Muscle of back (tissue), 11 donors: ENCODE results near the gene RANBP2. TPM values are rescaled to one million over a fixed set of nuclear protein-coding genes. Genes with fewer than 3 reads are reported as not detected.
"Not testable (repeated sequence)": the region's sequence is repeated elsewhere in the genome, so short reads cannot be mapped to it uniquely, and the experiment has no call there.

Experiments
- DNase-seq, 3 donors: peaks; one replicate each; pipeline versions ENCODE4 v3.0.0 to v3.0.0-alpha.2; 2013
- polyA plus RNA-seq, 10 donors: library from polyadenylated mRNA; unstranded; fragments of 120-200 nt; gene quantifications; one replicate each; pipeline ENCODE4 v1.2.1, GENCODE V29; 2013; ENCODE audit not compliant: insufficient read length in 10 of 10

RANBP2 gene
- polyA plus RNA-seq, 10 donors, result 27.1 to 45.4 (median 35.2) TPM

DNA sequence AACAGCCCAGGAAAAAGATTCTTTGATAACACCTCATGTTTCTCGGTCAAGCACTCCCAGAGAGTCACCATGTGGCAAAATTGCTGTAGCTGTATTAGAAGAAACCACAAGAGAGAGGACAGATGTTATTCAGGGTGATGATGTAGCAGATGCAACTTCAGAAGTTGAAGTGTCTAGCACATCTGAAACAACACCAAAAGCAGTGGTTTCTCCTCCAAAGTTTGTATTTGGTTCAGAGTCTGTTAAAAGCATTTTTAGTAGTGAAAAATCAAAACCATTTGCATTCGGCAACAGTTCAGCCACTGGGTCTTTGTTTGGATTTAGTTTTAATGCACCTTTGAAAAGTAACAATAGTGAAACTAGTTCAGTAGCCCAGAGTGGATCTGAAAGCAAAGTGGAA lies 48.6 kb downstream of the RANBP2 start:
- not testable (repeated sequence) for DNase-seq

DNA sequence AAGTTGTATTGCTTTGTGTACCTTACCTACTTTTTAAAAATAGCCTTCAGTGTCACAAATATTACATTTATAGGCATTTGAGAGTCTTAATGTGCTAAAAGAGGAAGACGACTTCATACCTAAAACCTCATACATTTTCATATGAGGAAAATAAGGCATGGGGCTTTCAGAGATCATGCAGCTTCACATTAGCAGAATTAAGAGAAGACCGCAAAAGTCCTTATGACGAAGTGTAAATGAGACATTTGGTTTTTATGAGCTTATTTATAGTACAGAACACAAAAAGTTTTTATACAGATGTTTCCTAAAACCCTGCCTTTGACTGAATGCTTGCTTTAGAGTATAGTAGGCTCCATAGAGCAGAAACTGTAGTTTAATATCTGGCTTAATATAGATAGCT lies 57.2 kb downstream of the RANBP2 start:
- no peak for DNase-seq

DNA sequence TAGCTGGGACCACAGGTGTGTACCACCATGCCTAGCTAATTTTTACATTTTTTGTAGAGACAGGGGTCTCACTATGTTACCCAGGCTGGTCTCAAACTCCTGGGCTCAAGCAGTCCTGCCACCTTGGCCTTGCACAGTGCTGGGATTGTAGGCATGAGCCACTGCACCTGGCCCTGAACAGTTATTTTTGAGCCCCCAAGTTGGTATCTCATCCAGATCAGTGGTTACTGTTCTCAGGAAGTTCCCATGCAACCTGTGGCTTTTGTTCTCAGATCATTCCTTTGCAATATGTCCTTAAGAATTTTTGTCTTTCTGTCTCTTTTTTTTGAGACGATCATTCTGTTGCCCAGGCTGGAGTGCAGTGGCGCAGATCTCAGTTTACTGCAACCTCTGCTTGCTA lies 59.6 kb downstream of the RANBP2 start:
- DNase-seq, result no peak

DNA sequence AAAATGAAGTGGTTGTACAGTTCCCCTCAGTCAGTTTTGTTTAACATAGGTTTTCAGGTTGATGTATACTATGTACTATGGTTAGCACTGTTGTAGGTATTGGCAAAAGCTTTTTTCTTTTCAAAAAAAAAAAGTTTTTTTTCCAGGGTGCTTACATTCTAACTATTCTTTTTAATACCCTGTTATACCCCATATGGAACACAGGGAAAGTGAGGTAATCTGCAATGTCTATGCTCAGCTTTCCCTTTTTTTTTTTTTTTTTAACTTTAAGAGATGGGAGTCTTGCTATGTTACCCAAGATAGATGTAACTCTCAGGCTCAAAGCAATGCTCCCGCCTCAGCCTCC lies 66.7 kb downstream of the RANBP2 start:
- no peak for DNase-seq

DNA sequence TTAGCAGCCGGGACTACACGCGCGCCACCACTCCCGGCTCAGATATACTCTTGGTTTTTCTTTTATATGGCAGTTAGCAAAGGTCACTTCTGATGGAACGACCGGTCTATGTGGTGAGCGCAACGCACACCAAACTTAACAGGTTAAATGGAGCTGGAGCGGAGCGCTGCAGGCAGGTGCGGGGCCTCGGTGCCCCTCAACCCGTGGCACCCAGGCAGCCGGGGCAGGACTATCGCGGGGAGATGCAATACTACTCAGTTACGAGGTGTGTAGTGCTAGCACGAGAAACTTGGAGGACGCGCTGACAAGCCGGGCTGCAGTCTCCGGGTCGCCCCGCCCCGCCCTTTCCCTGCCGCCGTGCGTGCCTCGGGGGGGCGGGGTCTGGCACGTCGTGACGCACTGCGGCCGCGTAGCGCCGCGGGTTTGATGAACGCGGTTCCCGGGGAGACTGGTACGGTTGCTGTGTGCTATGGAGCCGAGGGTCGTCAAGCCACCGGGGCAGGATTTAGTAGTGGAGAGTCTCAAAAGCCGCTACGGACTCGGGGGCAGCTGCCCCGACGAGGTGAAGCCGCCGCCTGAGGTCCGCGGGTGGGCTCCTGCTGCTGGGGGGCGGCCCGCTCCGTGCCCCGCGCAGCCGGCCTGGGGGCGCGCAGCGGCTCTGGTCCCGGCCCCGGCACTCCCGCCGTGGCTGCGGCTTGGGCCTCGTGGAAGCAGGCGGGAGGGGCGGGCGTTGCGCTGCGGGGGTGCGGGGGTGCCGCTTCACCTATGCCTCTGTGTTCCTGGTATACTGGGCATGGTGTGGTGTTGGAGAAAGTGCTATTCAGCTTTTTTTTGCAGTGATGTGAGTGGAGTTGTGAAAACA lies 67.3 kb downstream of the RANBP2 start, which contains the start of gene CCDC138:
Gene CCDC138, plus strand, starts transcription at position 418 of the 862 bp plus-strand sequence. Its CDS starts 52 bp downstream, at position 470.
- peak; percentile 83 to 95 (median 88) for DNase-seq

DNA sequence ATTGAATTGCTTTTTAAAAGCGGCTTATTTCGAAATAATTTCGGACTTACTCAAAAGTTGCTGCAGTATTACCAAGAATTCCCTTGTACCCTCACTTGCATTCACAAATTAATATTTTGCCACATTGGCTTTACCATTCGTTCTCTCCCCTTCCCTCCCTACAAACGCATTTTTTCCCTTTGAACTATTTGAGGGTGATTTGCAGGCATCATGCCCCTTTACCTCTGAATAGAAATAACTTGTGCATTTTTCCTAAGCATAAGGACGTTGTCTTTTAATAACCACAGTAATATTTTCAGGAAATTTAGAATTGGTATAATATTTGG lies 67.9 kb downstream of the RANBP2 start:
- no peak for DNase-seq

DNA sequence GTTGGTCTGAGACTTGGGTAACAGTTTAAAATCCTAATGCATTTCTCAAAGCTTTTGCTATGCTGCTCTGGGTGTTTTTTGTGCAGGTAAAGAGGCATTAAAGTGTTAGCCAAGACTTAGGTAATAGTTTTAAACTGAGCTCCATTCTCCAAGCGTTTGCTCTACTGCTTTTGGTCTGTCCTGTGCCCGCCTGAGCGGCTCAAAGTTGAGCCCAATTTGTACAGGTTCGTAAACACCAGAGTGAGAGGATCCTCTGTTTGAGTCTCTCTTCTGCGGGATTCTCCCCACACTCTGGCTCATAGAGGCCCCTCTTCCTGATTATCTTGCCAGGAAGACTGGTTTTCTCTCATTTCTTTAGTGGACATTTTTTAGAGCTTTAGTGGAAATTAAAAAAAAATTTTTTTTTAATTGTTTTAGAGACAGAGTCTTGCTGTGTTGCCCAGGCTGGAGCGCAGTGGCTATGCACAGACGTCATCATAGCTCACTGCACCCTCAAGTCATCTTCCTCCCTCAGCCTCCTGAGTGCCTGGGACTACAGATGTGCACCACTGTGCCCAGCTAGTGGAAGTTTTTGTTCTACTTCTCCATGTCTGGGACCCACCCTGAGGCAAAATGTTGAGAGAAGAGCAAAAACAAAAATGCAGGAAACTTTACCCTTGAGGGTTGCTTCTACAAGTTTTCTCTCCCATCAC lies 83.9 kb downstream of the RANBP2 start:
- no peak for DNase-seq

DNA sequence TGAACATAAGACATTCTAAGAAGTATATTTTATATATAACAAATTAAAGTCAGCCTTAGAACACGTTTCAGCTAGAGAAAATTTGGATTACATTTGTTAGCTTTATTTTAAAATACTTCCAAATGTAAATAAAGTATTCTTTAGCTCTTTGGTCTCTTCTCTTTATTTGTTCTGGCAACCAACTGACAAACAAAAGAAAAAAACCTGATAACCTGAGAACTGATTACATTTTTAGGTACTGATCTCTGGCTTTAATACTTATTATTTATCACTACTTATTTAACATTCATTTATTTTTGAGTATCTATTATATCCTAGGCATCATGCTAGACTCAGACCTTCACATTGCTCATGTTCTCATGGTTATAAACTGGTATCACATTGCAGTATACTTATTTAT lies 85.8 kb downstream of the RANBP2 start:
- DNase-seq, result no peak

DNA sequence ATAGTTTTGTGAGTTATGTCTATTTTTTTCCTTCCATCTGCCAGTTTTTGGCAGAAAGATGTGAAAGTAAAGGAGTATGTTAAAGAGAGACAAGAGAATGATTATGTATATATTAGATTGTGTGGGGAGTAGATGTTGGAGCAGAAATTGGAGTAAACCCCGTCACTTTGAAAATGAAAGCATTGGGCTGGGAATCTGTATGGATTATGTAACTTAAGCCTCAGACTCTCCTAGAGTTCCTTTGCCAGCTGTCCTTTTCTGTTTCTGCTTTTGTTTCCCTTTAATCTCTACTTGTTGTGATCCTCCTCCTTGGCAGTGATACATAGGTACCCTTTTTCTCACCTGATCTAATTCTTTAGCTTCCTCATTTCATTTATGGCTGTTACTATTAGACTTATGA lies 86.5 kb downstream of the RANBP2 start:
- DNase-seq, result no peak

DNA sequence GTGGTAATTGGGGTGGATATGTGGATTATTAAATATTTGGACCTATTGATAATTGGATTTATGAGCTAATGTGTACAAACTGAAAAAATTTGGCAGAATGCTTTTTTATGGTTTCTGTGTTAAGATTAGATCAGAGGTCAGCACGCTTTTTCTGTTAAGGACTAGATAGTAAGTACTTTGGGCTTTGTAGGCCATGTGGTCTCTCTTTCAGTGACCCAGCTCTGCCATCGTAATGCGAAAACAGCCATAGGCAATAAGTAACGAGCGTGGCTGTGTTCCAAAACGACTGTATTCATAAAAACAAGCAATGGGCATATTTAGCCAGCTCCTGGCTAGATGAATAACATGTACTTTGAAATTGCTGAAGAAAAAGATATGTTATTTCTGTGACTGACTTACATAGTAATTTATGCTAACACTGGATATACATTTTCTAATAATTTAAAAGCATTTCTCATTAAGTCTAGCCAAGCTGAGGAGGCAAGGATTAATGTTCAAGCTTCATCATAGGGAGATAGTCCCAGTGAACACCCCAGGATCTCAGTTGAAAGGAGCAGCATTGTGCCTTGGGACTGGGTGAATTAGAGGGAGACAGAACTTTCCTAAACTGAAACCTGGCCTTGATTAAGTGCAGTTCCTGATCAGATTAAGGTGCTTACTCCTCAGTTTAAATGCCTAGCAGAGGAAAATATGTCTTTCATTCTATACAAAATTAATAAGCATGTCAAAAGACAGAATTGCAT lies 87.3 kb downstream of the RANBP2 start:
- no peak for DNase-seq

DNA sequence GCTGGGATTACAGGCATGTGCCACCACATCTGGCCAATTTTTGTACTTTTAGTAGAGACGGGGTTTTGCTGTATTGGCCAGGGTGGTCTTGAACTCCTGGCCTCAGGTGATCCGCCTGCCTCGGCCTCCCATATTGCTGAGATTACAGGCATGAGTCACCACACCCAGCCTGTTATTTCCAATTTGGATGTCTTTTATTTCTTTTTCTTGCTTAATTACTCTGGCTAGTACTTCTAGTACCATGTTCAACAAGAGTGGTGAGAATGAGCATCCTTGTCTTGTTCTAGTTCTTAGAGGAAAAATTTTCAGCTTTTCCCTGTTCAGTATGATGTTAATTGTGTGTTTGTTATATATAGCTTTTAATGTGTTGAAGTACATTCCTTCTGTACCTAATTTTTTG lies 90.7 kb downstream of the RANBP2 start:
- no peak for DNase-seq

DNA sequence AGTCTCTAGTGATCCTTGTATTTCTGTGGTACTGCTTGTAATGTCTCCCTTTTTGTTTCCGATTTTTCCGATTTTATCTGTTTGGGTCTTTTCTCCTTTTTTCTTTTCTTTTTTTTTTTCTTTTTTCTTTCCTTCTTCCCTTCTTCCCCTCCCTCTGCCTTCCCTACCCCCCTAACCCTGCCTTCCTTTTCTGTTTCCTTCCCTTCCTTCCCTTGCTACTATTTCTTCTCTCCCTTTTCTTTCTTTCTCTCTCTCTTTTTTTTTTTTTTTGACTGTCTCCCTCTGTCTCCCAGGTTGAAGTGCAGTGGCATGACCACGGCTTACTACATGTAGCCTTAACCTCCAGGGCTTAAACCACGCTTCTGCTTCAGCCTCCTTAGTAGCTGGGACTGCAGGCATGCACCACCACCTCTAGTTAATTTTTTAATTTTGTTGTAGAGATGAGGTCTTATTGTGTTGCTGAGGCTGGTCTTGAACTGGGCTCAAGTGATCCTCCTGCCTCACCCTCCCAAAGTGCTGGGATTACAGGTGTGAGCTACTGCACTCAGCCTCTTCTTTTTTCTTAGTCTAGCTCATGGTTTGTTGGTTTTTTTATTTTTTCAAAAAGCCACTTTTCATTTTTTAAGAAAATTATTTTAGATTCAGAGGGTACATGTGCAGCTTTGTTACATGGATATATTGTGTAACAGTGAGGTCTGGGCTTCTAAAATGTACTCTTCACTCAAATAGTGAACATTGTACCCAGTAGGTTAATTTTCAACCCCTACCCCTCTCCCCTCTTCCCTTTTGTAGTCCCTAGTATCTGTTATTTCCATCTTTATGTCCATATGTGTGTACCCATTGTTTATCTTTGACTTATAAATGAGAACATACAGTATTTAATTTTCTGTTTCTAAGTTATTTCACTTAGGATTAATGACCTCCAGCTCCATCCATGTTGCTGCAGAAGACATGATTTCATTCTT lies 92.0 kb downstream of the RANBP2 start:
- no peak for DNase-seq

DNA sequence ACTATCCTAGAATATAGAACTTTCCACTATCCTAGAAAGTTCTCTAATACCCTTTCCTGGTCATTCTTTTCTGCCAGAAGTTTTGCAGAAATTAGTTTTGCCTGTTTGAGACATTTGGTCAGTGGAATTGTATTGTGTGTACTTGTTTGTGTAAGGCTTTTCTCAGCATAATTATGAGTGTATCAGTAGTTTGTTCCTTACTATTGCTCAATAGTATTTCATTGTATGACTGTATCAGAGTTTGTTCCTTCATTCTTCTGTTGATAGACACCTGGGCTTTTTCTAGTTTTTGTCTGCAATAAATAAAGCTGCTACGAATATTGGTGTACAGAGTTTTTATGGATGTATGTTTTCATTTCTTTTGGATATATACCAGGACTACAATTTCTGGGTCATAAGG lies 94.5 kb downstream of the RANBP2 start:
- DNase-seq, result no peak

DNA sequence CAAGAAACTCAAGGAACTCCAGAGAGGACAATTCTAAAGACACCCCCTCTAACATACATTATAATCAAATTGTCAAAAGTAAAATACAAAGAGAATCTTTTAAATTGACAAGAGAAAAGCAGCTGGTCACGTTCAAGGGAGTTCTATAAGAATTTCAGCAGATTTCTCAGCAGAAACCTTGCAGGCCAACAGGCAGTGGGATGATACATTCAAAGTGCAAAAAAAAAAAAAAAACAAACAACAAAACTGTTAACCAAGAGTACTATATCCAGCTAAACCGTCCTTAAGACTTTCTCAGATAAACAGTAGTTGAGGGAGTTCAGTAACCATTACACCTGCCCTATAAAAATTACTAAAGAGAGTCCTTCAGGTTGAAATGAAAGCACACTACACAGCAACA lies 101.2 kb downstream of the RANBP2 start:
- no peak for DNase-seq

DNA sequence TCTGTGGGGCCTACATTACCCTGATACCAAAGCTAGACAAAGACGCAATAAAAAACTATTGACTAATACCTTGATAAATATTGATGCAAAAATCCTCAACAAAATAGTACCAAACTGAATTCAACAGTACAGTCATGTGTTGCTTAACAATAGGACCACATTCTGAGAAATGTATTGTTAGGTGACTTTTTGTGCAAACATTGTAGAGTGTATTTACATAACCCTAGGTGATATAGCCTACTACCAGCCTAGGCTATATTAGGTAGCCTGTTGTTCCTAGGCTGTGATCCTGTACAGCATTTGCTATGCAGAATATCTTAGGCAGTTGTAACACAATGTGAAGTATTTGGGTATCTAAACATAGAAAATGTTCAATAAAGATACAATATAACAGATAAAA lies 104.0 kb downstream of the RANBP2 start:
- no peak for DNase-seq

DNA sequence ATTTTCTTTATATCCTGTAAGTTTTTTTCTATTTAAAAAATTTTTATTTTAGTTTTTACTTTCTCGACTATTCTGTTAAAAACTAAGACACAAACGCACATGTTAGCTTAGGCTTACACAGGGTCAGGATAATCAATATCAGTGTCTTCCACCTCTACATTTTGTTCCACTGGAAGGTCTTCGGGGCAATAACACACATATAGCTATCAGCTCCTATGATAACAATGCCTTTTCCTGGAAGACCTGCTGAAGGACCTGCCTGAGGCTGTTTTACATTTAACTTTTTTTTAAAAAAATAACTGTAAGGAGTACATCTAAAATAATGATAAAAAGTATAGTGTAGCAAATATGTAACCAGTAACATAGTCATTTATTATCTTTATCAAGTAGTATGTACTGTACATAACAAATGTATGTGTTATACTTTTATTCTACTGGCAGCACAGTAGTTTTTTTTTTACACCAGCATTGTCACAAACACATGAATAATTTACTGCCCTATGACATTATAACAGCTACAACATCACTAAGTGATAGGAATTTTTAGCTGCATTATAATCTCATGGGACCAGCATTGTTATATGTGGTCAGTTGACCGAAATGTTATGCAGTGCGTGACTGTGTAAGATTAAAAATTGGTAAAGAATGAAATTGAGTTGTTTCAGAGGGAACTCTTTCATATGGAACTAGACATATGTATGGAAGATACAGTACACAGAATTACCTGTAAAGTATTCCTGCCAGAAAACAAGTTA lies 105.2 kb downstream of the RANBP2 start:
- no peak for DNase-seq

DNA sequence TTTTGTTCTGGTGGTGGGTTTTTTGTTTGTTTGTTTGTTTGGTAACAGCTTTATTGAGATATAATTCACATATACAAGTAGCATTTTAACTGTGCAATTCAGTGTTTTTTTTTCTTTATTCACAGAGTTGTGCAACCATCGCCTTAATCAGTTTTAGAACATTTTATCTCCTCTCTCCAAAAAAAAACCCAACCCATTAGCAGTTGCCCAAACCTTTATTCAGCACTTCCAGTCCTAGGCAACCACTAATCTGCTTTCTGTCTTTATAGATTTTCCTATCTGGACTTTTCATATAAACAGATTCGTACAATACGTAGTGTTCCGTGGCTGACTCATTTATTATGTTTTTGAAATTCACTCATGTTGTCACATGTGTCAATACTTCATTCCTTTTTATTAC lies 106.0 kb downstream of the RANBP2 start:
- DNase-seq, result no peak

DNA sequence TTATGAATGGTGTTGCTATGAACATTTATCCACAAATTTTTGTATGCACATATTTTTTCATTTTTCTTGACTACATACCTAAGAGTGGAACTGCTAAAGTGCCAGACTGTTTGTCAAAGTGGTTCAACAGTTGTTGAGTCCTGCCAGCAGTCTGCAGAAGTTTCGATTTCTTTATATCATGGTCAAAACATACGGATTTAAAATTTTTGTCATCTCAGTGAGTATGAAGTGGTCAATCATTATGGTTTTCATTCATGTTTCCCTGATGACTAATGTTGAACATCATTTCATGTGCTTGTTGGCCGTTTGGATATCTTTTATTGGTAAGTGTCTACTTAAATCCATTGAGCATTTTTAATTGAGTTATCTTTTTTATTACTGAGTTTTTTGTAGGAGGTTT lies 106.5 kb downstream of the RANBP2 start:
- no peak for DNase-seq

DNA sequence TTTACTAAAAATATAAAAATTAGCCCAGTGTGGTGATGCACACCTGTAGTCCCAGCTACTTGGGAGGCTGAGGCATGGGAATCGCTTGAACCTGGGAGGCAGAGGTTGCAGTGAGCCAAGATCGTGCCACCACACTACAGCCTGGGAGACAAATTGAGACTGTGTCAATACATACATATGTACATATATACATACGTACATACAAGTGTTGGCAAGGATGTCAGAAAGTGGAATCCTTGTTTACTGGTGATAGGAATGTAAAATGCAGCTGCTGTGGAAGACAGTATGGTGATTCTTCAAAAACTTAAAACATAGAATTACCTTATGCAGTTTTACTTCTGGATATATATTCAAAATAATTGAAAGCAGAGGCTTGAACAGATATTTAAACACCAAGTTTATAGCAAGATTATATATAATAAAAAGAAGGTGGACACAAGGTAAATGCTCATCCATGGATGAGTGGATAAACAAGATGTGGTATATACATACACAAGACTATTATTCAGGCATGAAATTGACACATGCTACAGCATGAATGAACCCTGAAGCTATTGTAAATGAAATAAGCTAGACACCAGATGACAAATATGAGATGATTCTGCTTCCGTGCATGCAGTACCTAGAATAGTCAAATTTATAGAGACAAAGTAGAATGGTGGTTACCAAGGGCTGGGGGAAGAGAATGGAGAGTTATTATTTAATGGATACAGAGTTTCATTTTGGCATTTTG lies 110.5 kb downstream of the RANBP2 start:
- DNase-seq, result no peak

DNA sequence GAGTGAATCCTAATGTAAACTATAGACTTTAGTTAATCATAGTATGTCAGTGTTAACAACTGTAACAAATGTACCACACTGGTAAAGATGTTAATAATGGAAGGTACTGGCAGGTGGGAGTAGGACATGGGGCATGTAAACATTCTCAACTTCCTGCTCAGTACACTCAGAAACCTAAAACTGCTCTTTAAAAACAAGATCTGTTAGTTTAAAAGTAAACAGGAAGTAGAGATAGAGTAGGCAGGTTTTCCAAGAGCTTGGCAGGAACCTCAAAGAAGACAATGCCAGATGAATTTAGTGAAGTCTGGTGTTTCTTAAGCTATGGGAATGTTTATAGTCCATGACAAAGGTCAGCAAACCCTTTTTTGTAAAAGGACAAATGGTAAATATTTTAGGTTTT lies 113.9 kb downstream of the RANBP2 start:
- DNase-seq, result no peak
